Measurements from ENCODE around the gene RNF130. TPM values are rescaled to one million over a fixed set of nuclear protein-coding genes. Genes with fewer than 3 reads are reported as not detected.

Gene RNF130
- total and polyA plus RNA-seq, 9 of the 15 experiments (the other 6 are each of a cell fraction or from before 2014, with no cell fraction given), result 5.8 to 39.4 (median 27.1) TPM

DNA sequence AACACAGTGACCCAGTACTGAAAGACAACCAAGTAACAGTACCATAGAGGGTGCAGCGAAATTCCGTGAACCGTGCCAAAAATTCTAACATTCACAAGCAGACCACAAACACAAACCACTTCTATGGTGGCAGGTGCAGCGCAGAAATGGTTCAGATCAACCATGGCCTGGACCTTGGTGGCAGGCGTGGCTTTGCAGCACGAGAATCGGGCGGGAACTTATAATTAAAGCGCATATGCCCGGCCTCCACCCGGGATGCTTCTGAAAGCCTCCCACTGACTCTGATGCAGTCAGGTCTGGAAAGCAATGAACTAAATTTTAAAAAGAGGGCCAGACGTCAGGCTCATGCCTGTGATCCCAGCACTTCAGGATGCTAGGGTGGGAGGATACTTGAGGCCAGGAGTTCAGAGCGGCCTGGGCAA lies 95.8 kb downstream of the RNF130 start (continued):
- no peak for TF ChIP-seq PRPF4 (IDR thresholded peaks at IDR 0.05; ENCODE audit: insufficient read depth, low read depth, low read length, poor library complexity, severe bottlenecking)
- no peak for TF ChIP-seq ZNF57 (CRISPR knock-in tag; IDR thresholded peaks at IDR 0.05)
- TF ChIP-seq, protein P1, sequence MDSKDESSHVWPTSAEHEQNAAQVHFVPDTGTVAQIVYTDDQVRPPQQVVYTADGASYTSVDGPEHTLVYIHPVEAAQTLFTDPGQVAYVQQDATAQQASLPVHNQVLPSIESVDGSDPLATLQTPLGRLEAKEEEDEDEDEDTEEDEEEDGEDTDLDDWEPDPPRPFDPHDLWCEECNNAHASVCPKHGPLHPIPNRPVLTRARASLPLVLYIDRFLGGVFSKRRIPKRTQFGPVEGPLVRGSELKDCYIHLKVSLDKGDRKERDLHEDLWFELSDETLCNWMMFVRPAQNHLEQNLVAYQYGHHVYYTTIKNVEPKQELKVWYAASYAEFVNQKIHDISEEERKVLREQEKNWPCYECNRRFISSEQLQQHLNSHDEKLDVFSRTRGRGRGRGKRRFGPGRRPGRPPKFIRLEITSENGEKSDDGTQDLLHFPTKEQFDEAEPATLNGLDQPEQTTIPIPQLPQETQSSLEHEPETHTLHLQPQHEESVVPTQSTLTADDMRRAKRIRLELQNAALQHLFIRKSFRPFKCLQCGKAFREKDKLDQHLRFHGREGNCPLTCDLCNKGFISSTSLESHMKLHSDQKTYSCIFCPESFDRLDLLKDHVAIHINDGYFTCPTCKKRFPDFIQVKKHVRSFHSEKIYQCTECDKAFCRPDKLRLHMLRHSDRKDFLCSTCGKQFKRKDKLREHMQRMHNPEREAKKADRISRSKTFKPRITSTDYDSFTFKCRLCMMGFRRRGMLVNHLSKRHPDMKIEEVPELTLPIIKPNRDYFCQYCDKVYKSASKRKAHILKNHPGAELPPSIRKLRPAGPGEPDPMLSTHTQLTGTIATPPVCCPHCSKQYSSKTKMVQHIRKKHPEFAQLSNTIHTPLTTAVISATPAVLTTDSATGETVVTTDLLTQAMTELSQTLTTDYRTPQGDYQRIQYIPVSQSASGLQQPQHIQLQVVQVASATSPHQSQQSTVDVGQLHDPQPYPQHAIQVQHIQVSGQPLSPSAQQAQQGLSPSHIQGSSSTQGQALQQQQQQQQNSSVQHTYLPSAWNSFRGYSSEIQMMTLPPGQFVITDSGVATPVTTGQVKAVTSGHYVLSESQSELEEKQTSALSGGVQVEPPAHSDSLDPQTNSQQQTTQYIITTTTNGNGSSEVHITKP (IDR thresholded peaks at IDR 0.05; ENCODE audit: partially characterized antibody), result no peak

- no TSS peak for BruUV-seq (replicated peaks)
- H3K4me3 ChIP-seq, result no peak overlapping the region
- H3K36me3 ChIP-seq (ENCODE audit: control insufficient read depth, insufficient read depth, low read length), result peaks cover 3% of the 10 kb centered on the region; the same call in 2 of the 3 replicates
- H3K9me1 ChIP-seq (ENCODE audit: control insufficient read depth, insufficient read depth, low read length), result no peaks in the 10 kb centered on the region
- intact Hi-C loops (cut with micrococcal nuclease), result no loop called here
- ATAC-seq, result peak; percentile 94
- no peak overlapping the region for H3K4me2 ChIP-seq (ENCODE audit: insufficient read depth, low read length)
- POLR2A ChIA-PET, result interaction anchor here (0.6 to 1.3 kb wide), 2 partner anchors 9 to 187 kb away, joined by 3 read pairs; no protein-coding TSS in a partner anchor
- no peaks in the 10 kb centered on the region for H3K9me3 ChIP-seq (replicated peaks; ENCODE audit: control insufficient read depth, insufficient read depth, low read depth, low read length)
- peak; percentile 16 to 44 (median 29) for DNase-seq (ENCODE audit: extremely low read depth in 1 of 4, low spot score in 3 of 4)
- no peaks in the 10 kb centered on the region for H3K27me3 ChIP-seq (ENCODE audit: control insufficient read depth in 2 of 2, insufficient read depth in 2 of 2, low read length in 2 of 2)
- H3K79me2 ChIP-seq (ENCODE audit: control insufficient read depth, insufficient read depth, low read length), result no peaks in the 10 kb centered on the region
- peaks cover 0 to 4% of the 10 kb centered on the region in 2 experiments; a peak in 1 of 5 replicates for H3K4me1 ChIP-seq (replicated peaks in 1 of 2; ENCODE audit: control insufficient read depth in 2 of 2, insufficient read depth in 2 of 2, low read length in 2 of 2)
- in situ Hi-C loops (cut with MboI), result no loop called here
- 87% methylated on average over 23 of the region's 25 CpGs for WGBS (ENCODE audit: insufficient coverage, low coverage, missing lambda C conversion rate)
- no peak overlapping the region for H2AFZ ChIP-seq (ENCODE audit: low read depth, low read length)
- CTCF ChIA-PET (ENCODE audit: low intra/inter-chr PET ratio), result no interaction called here
- peak; percentile 52 for FAIRE-seq
- H3K27ac ChIP-seq (ENCODE audit: extremely low read depth, low read depth, low read length), result no peak overlapping the region; the same call in 2 of the 3 replicates
- no peak overlapping the region; a peak in 1 of 4 replicates for H3K9ac ChIP-seq (ENCODE audit: insufficient read depth in 1 of 2, low read depth in 2 of 2, low read length in 2 of 2)
- H4K20me1 ChIP-seq (replicated peaks; ENCODE audit: control insufficient read depth, insufficient read depth, low read length), result peaks cover 3% of the 10 kb centered on the region; the same call in 1 of the 2 replicates
- TF ChIP-seq, protein P2, sequence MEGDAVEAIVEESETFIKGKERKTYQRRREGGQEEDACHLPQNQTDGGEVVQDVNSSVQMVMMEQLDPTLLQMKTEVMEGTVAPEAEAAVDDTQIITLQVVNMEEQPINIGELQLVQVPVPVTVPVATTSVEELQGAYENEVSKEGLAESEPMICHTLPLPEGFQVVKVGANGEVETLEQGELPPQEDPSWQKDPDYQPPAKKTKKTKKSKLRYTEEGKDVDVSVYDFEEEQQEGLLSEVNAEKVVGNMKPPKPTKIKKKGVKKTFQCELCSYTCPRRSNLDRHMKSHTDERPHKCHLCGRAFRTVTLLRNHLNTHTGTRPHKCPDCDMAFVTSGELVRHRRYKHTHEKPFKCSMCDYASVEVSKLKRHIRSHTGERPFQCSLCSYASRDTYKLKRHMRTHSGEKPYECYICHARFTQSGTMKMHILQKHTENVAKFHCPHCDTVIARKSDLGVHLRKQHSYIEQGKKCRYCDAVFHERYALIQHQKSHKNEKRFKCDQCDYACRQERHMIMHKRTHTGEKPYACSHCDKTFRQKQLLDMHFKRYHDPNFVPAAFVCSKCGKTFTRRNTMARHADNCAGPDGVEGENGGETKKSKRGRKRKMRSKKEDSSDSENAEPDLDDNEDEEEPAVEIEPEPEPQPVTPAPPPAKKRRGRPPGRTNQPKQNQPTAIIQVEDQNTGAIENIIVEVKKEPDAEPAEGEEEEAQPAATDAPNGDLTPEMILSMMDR (IDR thresholded peaks at IDR 0.05 in 2 of 3, conservative IDR thresholded peaks at IDR 0.05 in 1 of 3; ENCODE audit: insufficient read depth in 2 of 3, low read depth in 1 of 3, low read length in 3 of 3), result peak; percentile 60 to 64 (median 63)
- TF ChIP-seq ELF1 (tag; IDR thresholded peaks at IDR 0.05) (no peak), BRCA1 (IDR thresholded peaks at IDR 0.05) (no peak), BRCA1 (CRISPR knock-in tag; IDR thresholded peaks at IDR 0.05) (no peak)
These were observed 96.4 kb downstream of the RNF130 start for GRCh38 chr5:179974946-179975712.
